Measurements from ENCODE around the gene TLL2.
A peak's percentile ranks its signal among the peaks of the same experiment; 100 is the strongest.

TLL2 gene

GRCh38 chr10:96360331-96360730 lies 153.4 kb downstream of the TLL2 start:
- DNase-seq (ENCODE audit: low read depth, low spot score) = no peak

GRCh38 chr10:96359616-96360015 lies 154.1 kb downstream of the TLL2 start:
- no peak for DNase-seq (ENCODE audit: low read depth, low spot score)

GRCh38 chr10:96358851-96359540 lies 154.7 kb downstream of the TLL2 start, which contains the start of gene OPALIN:
Gene OPALIN (minus strand): TSS chr10:96359002. CDS start chr10:96358896, 106 bp downstream.
- no peak for DNase-seq (ENCODE audit: low read depth, low spot score)

- no peak for DNase-seq (ENCODE audit: low read depth, low spot score)
Measured at GRCh38 chr10:96357038-96357620, 156.6 kb downstream of the TLL2 start.

GRCh38 chr10:96352582-96352981 lies 161.1 kb downstream of the TLL2 start:
- DNase-seq (ENCODE audit: low read depth, low spot score) = no peak

GRCh38 chr10:96352027-96352426 lies 161.7 kb downstream of the TLL2 start:
- DNase-seq (ENCODE audit: low read depth, low spot score) = no peak

GRCh38 chr10:96346295-96346694 lies 167.4 kb downstream of the TLL2 start:
- no peak for DNase-seq (ENCODE audit: low read depth, low spot score)

GRCh38 chr10:96345222-96345621 lies 168.5 kb downstream of the TLL2 start:
- no peak for DNase-seq (ENCODE audit: low read depth, low spot score)

- DNase-seq (ENCODE audit: low read depth, low spot score) = no peak
Measured at GRCh38 chr10:96344178-96344577, 169.5 kb downstream of the TLL2 start.

GRCh38 chr10:96342402-96342801 lies 171.3 kb downstream of the TLL2 start:
- DNase-seq (ENCODE audit: low read depth, low spot score) = no peak

GRCh38 chr10:96341219-96342182 lies 172.2 kb downstream of the TLL2 start:
- no peak for DNase-seq (ENCODE audit: low read depth, low spot score)

- DNase-seq (ENCODE audit: low read depth, low spot score) = peak; percentile 16
Measured at GRCh38 chr10:96339956-96340904, 173.5 kb downstream of the TLL2 start.

GRCh38 chr10:96339383-96339782 lies 174.3 kb downstream of the TLL2 start:
- DNase-seq (ENCODE audit: low read depth, low spot score) = no peak

GRCh38 chr10:96338279-96338925 lies 175.3 kb downstream of the TLL2 start:
- DNase-seq (ENCODE audit: low read depth, low spot score) = no peak

GRCh38 chr10:96337106-96337505 lies 176.6 kb downstream of the TLL2 start:
- DNase-seq (ENCODE audit: low read depth, low spot score) = no peak

GRCh38 chr10:96334616-96335526 lies 178.9 kb downstream of the TLL2 start:
- DNase-seq (ENCODE audit: low read depth, low spot score) = no peak

GRCh38 chr10:96333101-96333500 lies 180.6 kb downstream of the TLL2 start:
- DNase-seq (ENCODE audit: low read depth, low spot score) = no peak

- DNase-seq (ENCODE audit: low read depth, low spot score) = no peak
Measured at GRCh38 chr10:96327462-96327861, 186.3 kb downstream of the TLL2 start.

GRCh38 chr10:96325719-96326373 lies 187.9 kb downstream of the TLL2 start:
- no peak for DNase-seq (ENCODE audit: low read depth, low spot score)
